H54 (cell line): ENCODE results near the gene MKLN1.
A peak's percentile ranks its signal among the peaks of the same experiment; 100 is the strongest.
"Not testable (repeated sequence)": the region's sequence is repeated elsewhere in the genome, so short reads cannot be mapped to it uniquely, and the experiment has no call there.

Experiments used
- DNase-seq: peaks from one replicate; pipeline ENCODE4 v3.0.0; 2011; ENCODE audit warnings: low spot score, mixed read lengths; ENCODE audit not compliant: insufficient read length
- FAIRE-seq: peaks from 3 replicates; lab custom pipeline; 2011; peaks lifted over from hg19 to GRCh38; lab: Jason Lieb, UNC
- POLR2A ChIP-seq: IDR thresholded peaks from 2 replicates; pipeline ENCODE4 v1.6.1; 2011; ENCODE audit warnings: low read depth, mild to moderate bottlenecking, low read length

MKLN1 gene

DNA sequence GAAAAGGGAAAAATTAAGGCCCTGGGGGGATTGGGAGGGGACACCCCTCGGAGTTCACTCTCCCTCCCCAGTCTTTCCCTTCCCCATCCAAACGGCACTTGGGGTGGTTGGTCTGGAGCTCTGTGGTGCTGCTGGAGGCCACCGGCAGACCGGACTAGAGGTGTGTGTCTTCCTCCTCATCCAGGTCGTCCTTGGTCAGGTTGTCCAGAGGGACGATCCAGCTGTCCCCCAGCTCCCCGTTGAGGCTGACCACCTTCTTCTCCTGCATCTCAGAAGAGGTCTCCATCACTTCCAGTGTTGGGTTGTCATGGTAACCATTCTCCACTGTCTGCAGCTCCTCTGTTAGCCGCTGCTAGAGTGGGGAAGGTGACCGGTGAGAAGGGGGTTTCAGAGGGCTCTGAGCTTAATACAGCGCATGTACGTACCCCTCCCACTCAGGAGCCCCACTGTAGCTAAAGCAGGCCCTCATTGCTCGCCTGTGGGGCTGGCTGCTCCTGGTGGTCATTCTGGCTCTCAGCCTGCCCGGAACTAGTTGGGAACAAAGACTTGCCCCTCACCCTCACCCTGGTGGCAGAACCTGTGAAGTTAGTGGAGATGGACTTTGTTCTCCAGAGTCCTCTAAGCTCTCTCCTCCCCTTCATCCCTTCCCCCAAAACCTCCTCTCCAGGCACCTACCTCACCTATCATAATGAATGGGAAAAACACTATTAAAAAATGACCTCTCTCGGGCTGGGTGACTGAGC is 176.7 kb downstream of the MKLN1 start:
- TF ChIP-seq POLR2A = no peak
- no peak for FAIRE-seq
- DNase-seq = no peak

GRCh38 chr7:131505037-131505620 is 177.5 kb downstream of the MKLN1 start:
- not testable (repeated sequence) for DNase-seq, FAIRE-seq

DNA sequence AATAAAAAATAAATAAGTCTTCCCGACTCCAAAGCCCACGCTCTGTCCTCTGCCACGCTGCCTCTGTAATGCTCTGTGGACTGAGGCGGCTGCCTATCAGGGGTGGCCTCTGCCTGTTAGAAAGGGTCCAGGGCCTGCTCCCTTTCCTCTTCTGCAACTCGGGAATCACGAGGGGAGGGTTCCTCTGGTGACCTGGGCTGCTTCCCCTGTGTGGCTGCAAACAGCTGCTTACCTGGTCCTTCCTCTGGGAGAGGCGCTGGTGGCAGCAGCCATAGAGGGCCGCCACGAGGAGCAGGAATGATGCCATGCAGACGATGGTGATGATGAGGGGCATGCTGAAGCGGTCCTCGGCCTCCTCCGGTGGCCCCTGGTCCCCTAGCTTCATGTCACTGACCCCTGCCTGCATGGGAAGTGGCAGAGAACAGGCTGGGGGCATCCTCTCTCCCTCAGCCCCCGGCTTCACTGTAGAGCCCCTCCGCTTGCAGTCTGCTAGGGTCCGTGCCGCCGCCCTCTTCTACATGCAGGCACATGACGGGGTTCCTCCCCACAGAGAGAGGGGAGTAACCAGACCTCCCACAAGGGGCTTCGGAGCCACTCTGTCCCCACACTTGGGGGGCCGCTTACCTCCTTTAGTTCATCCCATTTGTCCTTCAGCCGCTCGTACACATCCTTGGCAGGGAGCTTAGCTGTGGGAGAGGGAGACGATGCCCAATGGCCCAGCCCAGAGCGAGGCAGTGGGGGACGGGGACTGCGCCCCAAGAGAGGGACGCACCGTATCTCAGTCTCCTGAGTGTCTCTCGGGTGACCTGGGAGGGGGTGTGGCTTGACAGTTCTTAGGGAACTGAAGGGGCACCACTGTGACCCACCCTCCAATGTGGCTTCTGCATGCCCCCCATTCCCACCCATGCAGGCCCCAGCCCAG is 178.2 kb downstream of the MKLN1 start:
- TF ChIP-seq POLR2A = no peak
- FAIRE-seq = no peak

DNA sequence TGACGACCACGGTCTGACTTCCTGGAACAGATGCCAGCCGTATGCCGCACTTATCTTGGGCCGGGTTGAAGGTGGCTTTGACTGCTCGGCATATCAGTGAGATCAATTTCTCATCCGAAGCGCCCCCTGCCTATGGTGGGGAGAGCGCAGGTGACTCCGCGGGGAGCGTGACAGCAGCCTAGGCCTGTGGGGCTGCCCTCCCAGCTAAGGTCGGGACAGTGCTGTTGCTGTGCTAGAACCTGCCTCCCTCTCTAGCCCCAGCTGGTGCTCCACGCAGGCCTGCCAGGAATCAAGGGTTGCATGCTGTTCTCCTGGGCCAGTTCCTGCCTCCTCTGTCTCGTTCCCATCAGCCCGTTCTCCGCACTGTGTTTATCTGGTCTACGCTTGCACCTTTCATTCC is 178.9 kb downstream of the MKLN1 start:
- FAIRE-seq (no peak), DNase-seq (no peak)
- TF ChIP-seq POLR2A = no peak

More for the DNA sequence above, 178.2 kb downstream of the MKLN1 start:
- DNase-seq = no peak

DNA sequence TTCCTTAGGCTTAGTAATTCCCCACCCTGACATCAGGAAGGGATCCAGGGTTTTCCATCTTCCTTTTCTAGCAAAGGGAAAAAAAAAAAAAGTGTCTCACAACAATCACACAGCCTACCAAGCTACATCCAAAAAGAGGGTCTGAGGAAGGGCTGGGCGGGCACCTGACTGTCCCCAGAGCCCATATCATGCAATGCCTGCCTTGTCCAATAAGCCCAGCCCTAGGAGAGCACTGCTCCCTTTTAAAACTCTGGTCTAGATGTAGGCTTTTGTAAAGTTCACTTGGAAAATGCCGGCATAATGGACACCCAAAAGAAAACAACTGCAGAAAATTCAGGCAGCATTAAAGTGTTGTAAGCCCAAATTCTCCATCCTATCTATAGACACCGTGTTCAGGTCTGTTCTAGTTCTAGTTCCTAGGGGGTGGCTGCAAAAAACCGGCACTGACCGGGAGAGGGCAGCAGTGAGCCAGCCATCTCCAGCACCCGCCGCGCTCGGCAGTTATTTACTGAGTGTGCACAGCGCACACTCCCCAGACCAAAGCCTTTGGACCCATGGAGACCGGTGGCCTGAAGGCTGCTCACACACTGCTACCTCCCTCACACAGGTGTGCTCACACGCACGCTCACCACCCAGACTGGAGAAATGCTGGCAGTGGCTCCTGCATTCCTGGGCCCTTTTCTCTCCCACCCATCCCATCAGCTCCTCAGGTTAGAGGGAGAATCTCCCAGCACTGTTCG is 180.1 kb downstream of the MKLN1 start:
- no peak for DNase-seq
- no peak for FAIRE-seq
- no peak for TF ChIP-seq POLR2A

DNA sequence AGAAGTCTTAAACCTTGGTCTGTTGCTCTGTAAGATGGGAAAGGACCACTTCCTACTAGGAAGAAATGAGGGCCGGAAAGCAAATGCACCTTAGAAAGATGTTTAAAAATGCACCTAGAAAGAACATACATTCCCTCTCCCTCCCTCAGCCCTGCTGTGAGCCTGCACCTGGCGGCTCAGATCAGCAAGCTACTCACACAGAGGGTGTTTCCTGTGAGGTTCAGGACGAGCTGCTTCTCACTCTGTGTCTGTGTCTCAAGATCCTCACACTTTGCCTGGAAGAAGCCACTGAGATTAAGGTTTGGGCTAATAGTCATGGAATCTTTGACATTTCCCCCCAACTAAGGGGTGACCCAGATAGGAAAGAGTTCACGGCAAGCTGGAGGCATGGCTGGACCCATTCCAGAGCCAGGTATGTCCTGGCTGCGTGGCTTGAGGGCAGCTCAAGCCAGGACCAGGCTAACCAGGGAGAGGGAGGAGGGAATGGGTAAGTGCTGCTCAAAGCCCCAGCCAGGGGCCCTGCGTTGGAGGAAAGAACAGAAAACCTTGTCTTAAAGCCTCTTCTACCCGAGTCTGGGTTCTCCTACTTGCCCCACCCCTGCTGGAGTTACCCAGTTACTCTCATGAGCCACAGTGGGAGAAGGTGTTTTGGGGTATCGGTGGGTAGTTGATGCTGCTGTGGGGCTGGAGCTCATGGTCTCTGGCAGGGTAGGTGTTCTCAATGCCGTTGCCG is 181.2 kb downstream of the MKLN1 start:
- no peak for TF ChIP-seq POLR2A
- FAIRE-seq = no peak
- DNase-seq = no peak

GRCh38 chr7:131509781-131510180 is 182.1 kb downstream of the MKLN1 start:
- FAIRE-seq (no peak), DNase-seq (no peak)

DNA sequence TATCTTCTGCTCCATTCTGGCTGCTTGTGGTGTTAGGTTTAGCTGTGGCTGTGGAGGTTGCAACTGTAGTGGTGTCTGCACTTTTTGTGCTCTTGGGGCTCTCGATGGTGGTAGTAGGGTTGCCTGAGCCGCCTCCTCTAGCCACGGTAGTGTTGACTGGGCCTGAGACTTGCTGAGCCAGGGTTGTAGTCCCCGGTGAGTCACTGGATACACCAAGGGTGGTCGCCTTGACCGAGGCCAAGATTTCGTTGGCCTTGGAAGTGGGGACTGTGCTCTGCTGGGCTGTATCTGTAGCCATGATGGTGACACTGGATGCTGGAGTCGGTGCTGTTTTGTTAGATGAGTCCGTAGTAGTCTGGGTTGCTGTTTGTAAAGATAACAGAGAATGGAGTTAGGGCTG is 183.4 kb downstream of the MKLN1 start:
- TF ChIP-seq POLR2A = no peak
- FAIRE-seq = no peak
- DNase-seq = no peak

More at GRCh38 chr7:131509781-131510180, 182.1 kb downstream of the MKLN1 start:
- TF ChIP-seq POLR2A = no peak

GRCh38 chr7:131511774-131512535 is 184.3 kb downstream of the MKLN1 start:
- FAIRE-seq (no peak), DNase-seq (no peak)
- TF ChIP-seq POLR2A = no peak

DNA sequence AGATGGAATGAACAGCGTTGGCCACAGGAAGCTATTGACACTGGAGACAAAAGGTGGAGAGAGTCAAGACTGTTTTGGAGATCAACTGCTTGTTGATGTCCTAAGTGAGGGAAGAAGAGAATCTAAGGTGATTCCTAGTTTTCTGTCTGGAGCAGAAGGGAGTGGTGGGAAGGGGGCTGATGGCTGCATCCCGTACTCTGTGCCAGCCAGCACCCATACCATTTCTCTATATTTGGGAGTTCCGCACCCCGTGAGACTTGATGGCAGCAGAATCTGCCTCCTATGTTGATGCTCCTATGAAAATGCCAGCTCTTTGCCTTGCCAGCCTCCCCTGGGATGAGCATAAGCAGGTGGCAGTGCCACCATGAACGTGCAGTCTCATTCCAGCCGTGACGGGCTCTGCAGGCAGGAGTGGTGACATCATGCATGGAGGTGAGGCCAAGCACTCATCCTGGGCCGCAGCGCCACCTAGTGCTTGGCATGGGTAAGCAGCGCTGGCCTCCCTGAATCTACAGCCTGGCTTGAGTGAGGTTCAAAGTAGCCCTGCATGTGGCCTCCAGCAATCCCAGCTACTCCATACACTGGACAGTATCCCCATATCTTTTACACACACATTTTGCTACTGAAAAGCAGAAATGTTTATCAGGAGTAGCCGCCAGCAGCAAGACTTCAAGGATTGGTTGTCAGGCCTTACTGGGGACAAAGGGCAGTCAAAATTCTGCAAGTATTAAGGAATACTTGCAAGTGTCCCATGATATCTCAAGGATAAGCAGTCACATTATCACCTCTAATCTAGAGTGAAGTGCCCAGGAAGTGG is 185.8 kb downstream of the MKLN1 start:
- DNase-seq (peak; percentile 71), FAIRE-seq (no peak)
- TF ChIP-seq POLR2A = no peak

DNA sequence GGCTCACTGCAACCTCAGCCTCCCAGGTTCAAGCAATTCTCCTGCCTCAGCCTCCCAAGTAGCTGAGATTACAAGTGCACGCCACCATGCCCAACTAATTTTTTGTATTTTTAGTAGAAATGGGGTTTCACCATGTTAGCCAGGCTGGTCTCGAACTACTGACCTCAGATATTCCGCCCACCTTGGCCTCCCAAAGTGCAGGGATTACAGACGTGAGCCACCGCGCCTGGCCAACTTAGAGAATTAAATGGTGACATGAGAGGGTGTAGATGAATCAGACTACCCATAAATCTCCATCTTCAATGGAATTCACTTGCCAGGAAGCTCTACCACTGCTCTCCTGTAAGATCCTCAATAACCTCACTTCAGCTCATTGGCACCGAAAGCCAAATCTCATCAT is 187.8 kb downstream of the MKLN1 start:
- not testable (repeated sequence) for DNase-seq, FAIRE-seq
